ENCODE results near the gene RPUSD3. TPM values are rescaled to one million over a fixed set of nuclear protein-coding genes. Genes with fewer than 3 reads are reported as not detected.
A peak's percentile ranks its signal among the peaks of the same experiment; 100 is the strongest.

RPUSD3 gene
- total and polyA plus RNA-seq, 9 of the 15 experiments (the other 6 are each of a cell fraction or from before 2014, with no cell fraction given), result 13.8 to 99.0 (median 59.3) TPM

DNA sequence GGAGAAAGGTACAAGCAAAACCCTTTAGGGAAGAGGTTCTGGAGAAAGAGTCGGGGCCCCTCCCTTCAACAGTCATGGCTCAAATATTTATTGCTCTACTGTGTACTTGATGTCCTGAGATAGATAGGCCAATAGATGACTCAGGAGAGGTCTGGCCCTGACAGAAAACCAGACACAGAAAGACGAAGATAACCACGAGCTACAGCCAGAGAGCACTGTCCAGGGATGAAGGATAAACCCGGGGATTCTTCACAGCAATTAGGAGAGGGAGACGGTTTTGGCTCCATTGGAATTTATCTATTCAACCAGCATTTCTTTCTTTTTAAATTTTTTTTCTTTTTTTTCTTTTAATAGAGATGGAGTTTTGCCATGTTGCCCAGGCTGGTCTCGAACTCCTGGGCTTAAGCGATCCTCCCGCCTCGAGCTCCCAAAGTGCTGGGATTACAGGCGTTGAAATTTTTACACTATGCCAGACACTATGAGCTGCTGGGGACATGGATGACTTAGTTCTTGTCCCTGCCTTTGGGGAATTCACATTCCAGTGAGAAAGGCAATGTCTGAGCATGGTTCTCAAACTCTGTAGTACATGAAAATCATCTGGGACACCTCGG, 40.9 kb upstream of the RPUSD3 start (continued):
- TF ChIP-seq, protein P1, sequence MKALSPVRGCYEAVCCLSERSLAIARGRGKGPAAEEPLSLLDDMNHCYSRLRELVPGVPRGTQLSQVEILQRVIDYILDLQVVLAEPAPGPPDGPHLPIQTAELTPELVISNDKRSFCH (CRISPR knock-in tag; IDR thresholded peaks at IDR 0.05), result no peak
- TF ChIP-seq, protein P1 (tag; IDR thresholded peaks at IDR 0.05), result no peak
- no peak for TF ChIP-seq BMI1 (IDR thresholded peaks at IDR 0.05; ENCODE audit: low read length)
- peak; percentile 81 for TF ChIP-seq CBFA2T3 (IDR thresholded peaks at IDR 0.05)
- no peak for TF ChIP-seq BRD4 (IDR thresholded peaks at IDR 0.05)
- no peak for TF ChIP-seq PTBP1 (IDR thresholded peaks at IDR 0.05; ENCODE audit: low read depth, low read length)
- TF ChIP-seq ZNF175 (CRISPR knock-in tag; IDR thresholded peaks at IDR 0.05; ENCODE audit: low read depth), result no peak
- TF ChIP-seq ZNF232 (CRISPR knock-in tag; IDR thresholded peaks at IDR 0.05), result no peak
- no peak for TF ChIP-seq MYNN (IDR thresholded peaks at IDR 0.05)
- TF ChIP-seq MYNN (CRISPR knock-in tag; IDR thresholded peaks at IDR 0.05), result no peak
- TF ChIP-seq ZNF197 (CRISPR knock-in tag; IDR thresholded peaks at IDR 0.05; ENCODE audit: low read depth), result no peak
- no peak for TF ChIP-seq ZNF408 (CRISPR knock-in tag; IDR thresholded peaks at IDR 0.05; ENCODE audit: low read depth)
- no peak for TF ChIP-seq PHF21A (IDR thresholded peaks at IDR 0.05; ENCODE audit: borderline replicate concordance, low read depth)
- TF ChIP-seq HNRNPH1 (optimal IDR thresholded peaks at IDR 0.05; ENCODE audit: low read depth, low read length), result no peak
- TF ChIP-seq, protein P2, sequence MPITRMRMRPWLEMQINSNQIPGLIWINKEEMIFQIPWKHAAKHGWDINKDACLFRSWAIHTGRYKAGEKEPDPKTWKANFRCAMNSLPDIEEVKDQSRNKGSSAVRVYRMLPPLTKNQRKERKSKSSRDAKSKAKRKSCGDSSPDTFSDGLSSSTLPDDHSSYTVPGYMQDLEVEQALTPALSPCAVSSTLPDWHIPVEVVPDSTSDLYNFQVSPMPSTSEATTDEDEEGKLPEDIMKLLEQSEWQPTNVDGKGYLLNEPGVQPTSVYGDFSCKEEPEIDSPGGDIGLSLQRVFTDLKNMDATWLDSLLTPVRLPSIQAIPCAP (CRISPR knock-in tag; IDR thresholded peaks at IDR 0.05; ENCODE audit: borderline replicate concordance), result no peak
- TF ChIP-seq ZNF212 (CRISPR knock-in tag; IDR thresholded peaks at IDR 0.05), result no peak
- TF ChIP-seq, protein P3, sequence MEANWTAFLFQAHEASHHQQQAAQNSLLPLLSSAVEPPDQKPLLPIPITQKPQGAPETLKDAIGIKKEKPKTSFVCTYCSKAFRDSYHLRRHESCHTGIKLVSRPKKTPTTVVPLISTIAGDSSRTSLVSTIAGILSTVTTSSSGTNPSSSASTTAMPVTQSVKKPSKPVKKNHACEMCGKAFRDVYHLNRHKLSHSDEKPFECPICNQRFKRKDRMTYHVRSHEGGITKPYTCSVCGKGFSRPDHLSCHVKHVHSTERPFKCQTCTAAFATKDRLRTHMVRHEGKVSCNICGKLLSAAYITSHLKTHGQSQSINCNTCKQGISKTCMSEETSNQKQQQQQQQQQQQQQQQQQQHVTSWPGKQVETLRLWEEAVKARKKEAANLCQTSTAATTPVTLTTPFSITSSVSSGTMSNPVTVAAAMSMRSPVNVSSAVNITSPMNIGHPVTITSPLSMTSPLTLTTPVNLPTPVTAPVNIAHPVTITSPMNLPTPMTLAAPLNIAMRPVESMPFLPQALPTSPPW (CRISPR knock-in tag; IDR thresholded peaks at IDR 0.05), result peak; percentile 64; the same call in 1 of the 2 replicates
- TF ChIP-seq TCFL5 (CRISPR knock-in tag; conservative IDR thresholded peaks at IDR 0.05), result no peak
- TF ChIP-seq ZFPM2 (CRISPR knock-in tag; IDR thresholded peaks at IDR 0.05), result no peak
- TF ChIP-seq CXXC5 (CRISPR knock-in tag; IDR thresholded peaks at IDR 0.05), result no peak
- TF ChIP-seq, protein P4, sequence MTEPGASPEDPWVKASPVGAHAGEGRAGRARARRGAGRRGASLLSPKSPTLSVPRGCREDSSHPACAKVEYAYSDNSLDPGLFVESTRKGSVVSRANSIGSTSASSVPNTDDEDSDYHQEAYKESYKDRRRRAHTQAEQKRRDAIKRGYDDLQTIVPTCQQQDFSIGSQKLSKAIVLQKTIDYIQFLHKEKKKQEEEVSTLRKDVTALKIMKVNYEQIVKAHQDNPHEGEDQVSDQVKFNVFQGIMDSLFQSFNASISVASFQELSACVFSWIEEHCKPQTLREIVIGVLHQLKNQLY (CRISPR knock-in tag; conservative IDR thresholded peaks at IDR 0.05), result no peak
- TF ChIP-seq ZC3H8 (IDR thresholded peaks at IDR 0.05), result no peak
- TF ChIP-seq TAF1 (IDR thresholded peaks at IDR 0.05; ENCODE audit: control insufficient read depth, extremely low read depth, insufficient read depth, low read length, severe bottlenecking), result no peak

Data from K562 (cell line).